ENCODE measurements around the gene SIGLEC9.

- TF ChIP-seq CTCF (IDR thresholded peaks at IDR 0.05; ENCODE audit: low read length) (no peak), EZH2 (IDR thresholded peaks at IDR 0.05; ENCODE audit: borderline replicate concordance, low read length) (no peak)
Observed at GRCh38 chr19:51163257-51163656, 38.6 kb downstream of the SIGLEC9 start.
